Cortex of kidney (tissue), 1 donor: ENCODE data around the gene TEF.

Source experiments
- DNase-seq: peaks from one replicate; lab custom pipeline; 2025; lab: John Stamatoyannopoulos, UW

Gene TEF, protein sequence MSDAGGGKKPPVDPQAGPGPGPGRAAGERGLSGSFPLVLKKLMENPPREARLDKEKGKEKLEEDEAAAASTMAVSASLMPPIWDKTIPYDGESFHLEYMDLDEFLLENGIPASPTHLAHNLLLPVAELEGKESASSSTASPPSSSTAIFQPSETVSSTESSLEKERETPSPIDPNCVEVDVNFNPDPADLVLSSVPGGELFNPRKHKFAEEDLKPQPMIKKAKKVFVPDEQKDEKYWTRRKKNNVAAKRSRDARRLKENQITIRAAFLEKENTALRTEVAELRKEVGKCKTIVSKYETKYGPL

DNA sequence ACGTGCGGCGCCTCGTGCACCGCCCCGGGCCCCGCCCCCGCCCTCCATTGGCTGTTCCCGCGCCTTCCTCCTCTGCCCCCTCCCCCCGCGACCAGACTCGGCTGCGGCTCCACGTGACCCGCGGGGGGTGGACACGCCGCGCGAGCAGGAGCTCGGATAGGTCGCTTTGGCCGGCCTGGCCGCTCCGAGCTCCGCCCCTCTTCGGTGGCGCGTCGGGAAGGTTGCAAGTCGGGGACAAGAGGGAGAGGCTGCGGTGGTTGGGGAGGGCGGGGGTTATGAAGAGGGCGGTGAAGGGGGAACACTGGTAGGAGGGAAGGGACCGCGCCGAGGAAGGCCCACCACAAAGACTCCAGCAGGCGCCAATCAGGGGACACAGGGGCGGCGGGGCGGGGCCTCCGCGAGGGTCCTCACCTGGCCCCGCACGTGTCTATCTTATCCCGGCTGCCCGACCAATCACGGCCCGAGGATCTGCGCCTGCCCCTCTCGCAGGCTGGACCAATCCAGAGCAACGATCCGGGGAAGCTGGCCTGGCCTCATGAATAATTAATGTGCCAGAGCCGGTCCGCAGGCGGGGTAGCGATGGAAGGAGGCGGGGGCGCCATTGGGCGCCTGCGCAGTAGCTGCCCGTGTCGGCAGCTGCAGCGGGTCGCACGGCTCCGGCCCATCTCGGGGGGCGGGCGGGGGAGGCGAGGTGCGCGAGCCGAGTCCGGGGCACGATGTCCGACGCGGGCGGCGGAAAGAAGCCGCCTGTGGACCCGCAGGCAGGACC lies at the start of gene TEF:
Gene TEF, plus strand, starts transcription at position 614 of the 769 bp plus-strand sequence. Its CDS starts 103 bp downstream, at position 717.
- DNase-seq, result peak; percentile 63

DNA sequence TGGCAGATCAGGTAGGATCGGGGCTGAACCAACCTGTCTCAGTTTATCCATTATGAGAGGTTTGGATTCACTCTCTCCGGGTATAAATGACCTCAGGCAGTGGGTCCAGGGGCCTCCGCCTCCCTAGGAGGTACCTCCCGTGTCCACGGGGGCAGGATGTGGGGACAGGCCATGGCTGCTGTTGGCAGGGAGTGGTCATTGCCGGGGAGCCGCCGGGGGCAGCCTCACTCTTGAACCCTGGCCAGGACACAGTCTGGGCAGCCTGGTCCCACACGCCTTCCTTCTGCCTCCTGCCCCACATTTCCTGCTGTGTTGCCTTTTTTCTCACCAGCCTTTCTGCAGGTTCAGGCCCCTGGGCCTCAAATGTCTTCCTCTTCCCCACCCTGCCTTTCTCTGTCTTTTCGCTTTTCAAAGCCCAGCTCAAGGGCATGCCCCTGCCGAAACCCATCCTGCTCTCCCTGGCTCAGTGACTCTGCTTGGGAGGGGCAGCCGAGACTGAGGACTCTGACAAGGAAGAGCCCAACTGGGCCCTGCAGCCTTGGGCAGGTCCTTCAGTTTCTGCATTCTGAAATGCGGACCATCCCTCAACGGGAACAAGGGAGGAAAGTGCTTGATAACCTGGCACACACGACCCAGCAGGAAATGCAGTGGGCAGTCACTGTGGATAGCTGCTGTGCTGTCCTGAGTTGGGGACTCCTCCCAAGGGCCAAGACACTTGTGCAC lies 49.4 kb upstream of the TEF start:
- DNase-seq, result no peak

DNA sequence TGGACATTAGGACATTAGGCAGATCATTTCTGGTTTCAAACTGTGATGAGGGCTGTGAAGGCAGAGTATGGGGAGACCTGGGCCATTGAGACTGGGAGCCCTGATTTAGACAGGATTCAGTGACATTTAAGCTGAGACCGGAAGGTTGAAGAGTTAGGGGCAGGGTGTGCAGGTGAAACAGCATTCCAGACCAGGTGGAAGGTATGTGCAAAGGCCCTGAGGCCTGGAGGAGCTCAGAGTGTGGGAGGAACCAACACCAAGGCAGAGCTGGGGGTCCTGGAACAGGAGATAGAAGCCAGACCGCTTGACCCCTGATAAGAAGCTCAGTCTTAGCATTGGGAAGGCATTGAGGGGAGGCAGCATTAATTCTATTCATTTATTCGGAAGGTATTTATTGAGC lies 47.9 kb upstream of the TEF start:
- no peak for DNase-seq

DNA sequence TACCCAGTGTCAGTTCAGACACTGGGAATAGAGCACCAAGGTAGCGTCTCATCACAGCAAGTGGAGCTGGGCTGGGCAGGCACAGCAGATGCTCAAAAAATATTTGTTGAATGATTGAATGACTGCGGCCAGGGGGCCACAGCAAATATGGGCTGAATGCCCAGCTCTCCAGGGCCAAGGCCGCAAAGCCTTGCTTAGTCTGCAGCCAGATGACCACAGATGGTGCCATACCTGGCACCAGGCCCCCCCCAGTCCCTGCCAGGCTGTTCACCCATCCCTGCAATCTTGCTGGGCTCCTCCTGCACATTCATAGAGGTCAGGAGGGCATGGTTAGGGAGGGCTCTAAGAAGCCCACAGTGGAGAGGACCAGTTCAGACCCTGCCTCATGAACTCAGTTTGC lies 47.5 kb upstream of the TEF start:
- no peak for DNase-seq

DNA sequence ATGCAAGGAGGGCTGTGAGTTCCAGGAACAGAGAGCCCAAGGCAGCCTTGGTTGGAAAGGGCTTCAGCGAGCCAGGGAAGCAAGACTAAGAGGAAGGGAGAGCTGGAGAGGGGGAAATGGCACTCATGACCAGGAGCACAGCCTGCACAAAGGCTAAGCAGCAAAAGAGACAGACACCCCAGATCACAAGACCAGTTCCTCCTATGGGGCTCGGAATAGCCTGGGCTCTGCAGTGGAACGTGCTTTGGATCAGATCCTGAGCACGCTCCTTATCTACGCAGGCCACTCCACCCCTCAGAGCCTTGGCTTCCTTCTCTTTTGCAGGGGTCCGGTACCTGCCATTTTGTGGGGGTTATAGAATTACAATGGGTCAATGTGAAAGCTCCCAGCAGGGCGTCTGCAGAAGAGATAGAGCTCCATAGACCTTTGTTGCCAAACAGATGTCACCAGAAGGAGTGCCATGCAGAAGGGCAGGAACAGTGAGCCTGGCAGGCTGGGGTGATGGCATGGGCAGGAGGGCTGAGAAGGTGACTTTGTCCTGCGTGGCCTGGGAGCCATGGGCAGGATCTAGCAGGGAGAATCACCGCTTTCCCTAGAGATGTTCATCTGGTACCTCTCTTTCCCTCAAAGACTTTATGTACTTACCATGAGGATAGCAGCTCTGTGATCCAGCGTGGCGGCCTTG lies 46.6 kb upstream of the TEF start:
- DNase-seq, result no peak

DNA sequence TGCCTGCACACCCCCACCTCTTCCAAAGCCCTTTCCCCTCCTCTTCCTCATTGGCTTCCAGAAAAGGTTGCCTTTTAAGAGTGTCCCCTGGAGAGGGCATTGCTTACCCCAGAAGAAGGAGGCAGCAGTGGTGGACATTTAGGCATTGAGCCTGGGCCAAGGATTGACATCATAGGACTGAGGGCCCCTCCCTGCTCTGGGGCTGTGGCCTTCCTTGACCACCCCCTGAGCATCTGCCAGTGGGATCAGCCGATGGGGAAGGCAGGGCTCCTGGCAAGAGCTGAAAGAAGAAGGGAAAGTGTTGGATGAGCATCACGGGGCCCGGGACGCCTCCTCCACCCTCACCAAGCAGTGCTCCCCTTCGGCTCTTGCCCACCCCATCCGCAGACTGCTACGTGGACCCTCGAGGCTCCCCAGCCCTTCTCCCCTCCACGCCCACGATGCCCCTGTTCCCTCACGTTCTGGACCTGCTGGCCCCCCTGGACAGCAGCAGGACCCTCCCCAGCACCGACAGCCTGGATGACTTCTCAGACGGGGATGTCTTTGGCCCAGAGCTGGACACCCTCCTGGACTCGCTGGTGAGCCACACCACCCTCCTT lies 43.0 kb upstream of the TEF start:
- DNase-seq, result no peak

DNA sequence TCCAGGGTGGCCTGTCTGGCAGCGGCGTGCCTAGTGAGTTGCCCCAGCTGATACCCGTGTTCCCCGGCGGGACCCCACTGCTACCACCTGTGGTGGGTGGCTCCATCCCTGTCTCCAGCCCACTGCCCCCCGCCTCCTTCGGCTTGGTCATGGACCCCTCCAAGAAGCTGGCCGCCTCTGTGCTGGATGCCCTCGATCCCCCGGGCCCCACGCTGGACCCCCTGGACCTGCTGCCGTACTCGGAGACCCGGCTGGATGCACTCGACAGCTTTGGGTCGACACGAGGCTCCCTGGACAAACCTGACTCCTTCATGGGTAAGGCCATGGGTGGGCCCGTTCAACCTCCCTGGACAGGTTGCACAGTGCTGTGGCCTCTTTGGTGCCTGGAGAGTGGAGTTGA lies 41.9 kb upstream of the TEF start:
- DNase-seq, result no peak

DNA sequence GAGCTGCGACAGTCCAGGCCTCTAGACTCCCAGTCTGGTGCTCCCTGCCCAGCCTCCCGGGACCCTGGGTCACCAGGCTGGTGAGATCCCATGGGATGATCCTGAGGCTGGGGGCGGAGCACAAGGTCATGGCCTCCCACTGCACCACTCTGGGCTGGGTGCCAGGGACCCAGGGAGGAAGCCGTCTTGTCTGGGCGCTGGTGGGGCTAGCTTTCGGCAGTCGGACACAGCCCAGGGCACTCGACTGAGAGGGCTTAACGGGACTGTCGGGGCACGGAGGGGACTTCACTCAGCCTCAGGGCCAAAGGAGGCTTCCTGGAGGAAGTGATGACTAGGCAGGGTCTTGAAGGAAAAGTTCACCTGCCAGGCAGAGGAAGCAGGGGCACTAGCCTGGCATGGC lies 41.4 kb upstream of the TEF start:
- no peak for DNase-seq

DNA sequence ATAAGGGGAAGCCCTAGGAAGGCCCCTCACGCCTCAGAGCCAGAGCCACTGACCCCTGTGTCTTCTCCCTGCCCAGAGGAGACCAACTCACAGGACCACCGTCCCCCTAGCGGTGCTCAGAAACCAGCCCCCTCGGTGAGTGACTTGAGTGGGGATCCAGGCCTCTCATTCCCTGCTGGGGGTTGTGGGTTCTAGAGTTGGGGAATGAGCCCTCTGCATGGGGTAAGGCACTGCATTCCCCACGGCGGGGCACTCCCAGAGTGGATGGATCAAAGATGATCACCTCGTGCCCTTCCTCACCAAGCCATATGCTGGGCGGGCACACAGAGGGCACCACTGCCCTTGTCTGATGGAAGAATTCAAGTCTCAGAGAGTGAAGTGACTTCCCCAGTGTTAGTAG lies 40.7 kb upstream of the TEF start:
- DNase-seq, result no peak

DNA sequence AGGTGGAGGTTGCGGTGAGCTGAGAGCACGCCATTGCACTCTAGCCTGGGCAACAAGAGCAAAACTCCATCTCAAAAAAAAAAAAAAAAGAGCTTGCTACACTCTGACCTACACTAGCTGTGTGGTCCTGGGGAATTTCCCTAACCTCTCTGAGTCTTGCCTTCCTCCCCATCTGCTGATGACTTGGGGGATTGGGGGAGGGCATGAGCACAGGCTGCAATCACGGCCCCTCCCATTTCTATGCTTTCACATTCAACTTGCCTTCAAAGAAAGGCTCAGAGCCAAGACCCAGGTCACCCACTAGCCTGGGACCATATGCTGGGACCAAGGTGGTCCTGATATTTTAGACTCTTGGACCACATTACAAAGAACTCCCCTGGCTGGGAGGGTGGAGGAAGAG lies 39.8 kb upstream of the TEF start:
- no peak for DNase-seq

DNA sequence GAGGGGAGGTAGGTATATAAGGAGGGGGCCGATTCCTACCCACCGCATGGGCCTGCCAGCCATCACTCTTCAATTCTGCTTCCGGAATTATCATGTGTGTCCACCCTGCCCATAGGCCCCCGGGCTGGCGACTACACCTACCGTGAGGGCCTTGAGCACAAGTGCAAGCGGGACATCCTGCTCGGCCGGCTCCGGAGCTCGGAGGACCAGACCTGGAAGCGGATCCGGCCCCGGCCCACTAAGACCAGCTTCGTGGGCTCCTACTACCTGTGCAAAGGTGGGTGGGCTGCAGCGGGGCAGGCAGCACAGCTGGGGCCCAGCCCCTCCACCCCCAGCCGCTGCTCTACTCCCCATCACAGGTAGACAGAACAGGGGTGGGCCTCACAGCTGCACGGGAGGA lies 38.4 kb upstream of the TEF start:
- no peak for DNase-seq

DNA sequence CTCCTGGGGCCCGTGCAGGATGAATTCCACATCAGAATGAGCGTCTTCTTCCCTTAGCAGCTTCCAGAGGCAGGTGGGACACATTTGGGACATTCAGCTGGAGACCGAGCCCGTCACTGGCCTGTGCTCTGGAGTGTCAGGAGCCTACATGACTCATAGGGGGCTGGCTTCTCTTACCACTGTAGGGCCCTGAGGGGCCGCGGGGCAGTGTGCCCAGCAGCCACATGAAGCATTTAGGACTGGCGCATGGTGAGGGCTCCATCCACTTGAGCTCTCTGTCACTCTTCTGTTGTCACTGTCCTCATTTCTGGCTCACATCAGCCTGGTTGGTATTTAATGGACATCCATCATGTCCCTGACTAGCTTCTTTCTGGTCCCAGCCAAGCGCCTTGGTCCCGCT lies 38.0 kb upstream of the TEF start:
- no peak for DNase-seq

DNA sequence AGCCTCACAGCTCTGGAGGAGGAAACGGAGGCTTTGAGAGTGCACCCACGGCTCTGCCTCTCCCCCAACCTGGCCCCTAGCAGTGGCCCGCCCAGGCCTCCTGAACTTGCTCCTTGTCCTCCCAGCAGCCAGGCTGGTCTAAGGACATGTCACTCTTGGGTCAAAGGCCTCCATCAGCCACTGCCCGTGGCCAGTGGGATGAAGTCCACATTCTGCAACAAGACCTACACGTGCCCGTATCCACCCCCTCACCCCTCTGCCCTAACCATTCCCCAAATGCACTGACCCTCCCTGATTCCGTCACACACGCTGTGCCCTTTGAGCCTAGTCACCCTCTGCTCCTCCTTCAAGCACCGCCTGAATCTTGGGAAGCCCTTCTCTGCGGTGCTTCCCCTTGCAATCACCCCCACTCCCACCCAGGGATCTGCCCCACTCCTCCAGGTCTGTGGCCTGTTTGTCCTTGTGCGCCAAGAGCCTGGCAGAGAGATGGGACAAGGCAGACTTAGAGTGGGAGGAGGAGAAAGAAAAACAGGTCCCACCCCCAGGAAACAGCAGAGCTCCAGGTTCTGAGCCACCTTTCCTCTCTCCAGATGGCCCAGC lies 37.5 kb upstream of the TEF start:
- no peak for DNase-seq

DNA sequence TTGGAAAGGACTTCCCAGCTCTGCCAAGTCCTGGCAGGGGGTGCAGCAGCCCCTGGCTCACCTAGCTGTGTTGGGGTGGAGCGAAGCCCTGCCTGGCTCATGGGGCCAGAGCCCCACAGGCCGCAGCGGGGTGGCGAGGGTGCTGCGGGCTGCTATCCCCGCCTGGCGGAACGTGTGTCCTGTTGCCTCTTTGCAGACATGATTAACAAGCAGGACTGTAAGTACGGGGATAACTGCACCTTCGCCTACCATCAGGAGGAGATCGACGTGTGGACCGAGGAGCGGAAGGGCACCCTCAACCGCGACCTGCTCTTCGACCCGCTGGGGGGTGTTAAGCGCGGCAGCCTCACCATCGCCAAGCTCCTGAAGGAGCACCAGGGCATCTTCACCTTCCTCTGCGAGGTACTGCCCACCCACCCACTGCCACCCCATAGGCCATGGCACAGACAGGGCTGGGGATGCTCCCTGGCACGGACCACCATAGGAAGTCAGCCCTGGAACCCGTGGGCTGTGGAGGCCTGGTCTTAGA lies 35.9 kb upstream of the TEF start:
- DNase-seq, result no peak

DNA sequence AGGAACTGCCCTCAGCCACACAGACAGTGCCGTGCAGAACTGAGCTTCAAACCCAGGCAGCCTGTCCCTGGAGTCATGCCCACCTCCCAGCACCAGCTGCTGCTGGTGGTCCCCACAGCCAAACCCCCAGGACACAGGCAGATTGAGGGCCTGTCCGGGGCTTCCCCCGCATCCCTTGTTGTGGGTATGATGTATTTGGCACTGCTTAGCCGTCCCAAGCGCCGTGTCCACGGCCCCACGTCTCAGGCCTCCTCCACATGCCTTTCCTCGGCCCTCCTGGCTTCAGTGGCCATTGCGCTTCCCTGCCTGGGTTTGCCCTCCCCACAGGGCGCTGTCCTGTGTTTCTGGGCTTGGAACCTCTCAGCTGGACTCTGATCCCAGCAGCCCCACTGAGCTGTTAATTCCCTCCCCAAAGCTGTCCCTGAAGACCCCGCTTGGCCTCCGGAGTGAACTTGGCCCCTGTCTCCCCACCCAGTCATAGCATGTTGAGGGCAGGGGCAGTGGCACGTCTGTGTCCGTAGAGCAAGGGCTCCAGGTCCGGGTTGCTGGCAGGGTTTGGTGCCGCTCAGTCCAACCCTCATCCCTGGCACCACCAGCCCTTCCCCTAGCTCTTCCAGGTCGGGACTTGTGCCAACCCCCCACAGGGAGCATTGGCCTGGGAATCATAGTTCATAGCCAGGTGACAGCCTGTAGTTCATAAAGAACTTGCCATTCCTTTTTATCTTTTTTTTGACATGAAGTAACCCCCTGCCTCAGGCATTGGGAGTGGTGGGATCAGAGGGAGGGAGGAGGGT lies 34.5 kb upstream of the TEF start:
- DNase-seq, result no peak

DNA sequence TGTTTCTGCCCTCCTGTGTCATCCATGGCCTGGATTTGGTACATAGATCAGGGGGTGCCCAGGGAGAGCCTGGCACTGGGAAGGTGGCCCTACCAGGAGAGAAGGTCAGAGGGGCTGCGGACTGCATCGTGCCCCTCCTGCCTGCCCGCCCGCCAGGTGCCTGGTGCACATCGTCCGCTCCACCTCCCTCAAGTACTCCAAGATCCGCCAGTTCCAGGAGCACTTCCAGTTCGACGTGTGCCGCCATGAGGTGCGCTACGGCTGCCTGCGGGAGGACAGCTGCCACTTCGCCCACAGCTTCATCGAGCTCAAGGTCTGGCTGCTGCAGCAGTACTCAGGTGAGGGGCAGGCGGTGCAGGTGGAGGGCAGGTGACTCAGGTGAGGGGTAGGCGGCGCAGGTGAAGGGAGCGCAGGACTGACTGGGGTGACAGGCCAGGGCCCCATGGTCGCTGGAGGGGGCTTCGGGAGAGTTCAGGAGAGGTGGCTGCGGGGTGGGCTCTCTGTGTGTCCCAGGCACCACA lies 32.7 kb upstream of the TEF start:
- no peak for DNase-seq

DNA sequence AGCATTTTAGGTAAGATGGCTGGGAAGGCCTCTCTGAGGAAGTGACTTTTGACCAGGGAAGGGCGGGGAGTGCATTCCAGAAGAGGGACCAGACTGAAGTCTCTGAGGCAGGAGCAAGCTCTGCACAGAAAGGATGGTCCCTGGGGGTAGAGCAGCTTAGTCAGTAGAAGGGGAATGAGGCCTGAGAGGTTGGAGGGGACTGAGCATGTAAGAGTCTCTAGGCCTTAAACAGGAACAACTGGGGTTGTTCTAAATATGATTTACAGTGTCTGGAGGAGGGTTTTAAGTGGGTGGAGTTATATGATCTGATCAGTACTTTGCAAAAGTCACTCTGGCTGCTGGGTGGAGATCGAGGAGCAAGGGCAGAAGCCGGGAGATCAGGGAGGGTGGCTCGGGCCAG lies 31.7 kb upstream of the TEF start:
- no peak for DNase-seq

DNA sequence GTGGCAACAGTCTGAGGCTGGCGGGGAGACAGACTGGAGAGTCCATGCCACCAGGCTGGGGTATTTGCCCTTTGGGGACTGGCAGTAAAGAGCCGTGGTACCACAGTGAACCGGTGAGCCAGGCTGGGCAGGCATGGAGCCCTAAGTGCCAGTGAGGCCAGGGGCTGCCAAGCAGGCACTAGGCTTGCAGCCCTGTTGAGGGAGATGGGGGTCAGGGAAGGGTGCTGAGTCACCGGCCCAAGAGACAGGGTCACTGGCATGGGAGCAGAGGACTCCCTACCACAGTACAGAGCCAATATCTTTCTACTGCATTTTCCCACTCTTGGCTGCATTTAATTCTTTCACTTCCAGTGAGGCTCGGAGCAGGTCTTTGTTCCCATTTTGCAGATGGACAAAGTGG lies 30.7 kb upstream of the TEF start:
- DNase-seq, result no peak

DNA sequence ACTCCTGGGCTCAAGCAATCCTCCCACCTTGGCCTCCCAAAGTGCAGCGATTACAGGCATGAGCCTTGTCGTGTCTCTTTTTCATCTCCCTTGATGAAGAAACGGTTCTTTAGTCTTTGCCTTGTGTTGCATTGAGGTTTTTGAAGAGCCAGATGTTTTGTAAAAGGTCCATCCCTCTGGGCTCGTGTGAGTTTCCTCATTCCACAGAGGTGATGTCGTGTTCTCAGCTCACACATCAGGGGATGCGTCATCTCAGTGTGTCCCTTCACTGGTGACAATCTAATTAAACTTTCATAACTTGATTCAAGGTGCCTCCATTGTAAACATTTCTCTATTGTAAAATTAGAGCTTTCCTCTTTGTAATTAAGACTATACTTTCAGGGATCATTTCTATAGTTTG lies 29.7 kb upstream of the TEF start:
- DNase-seq, result no peak

DNA sequence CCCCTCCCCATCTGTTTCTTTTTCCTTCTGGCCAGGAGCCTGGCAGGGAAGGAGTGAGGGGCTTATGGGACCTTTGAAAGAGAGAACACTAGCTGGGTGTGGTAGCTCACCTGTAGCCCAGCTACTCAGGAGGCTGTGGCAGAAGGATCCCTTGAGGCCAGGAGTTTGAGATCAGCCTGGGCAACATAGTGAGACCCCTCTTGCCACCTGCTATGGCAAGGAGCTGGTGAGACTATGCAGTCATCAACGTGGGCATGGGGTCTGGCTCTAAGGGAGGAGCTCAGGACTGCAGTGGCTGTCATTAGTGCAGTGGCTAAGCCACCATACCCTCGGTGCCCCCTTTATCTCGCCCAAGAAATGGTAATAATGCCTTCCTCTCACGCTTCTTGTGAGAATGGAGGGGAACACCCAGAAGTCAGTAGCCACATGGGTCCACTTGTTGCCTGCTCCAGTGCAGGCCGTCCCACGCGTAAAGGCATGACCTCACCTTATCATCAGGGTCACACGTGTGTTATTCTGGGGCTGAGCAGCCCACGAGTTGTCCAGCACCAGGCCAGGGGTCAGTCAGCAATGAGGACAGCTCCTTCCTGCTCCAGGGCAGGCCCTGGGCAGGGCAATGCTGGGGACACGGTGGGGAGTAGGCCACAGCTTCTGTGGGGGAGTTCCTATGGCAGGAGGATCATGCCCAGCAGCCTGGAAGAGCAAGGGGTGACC lies 27.7 kb upstream of the TEF start:
- DNase-seq, result no peak
